NCI-H82 treated with DMSO at 0.1 percent for 48 hours (cell line): ENCODE data around the gene ISCA1.
"Not testable (repeated sequence)": the region's sequence is repeated elsewhere in the genome, so short reads cannot be mapped to it uniquely, and the experiment has no call there.

Experiments used
- DNase-seq: peaks from one replicate; lab custom pipeline; 2025; ENCODE audit not compliant: unreplicated experiment; lab: John Stamatoyannopoulos, UW

ISCA1 gene

GRCh38 chr9:86282077-86282978 is at the start of gene ISCA1:
Gene ISCA1 (minus strand): TSS chr9:86282538. CDS start chr9:86282458, 80 bp downstream.
- DNase-seq, result peak; percentile 77

GRCh38 chr9:86330186-86330585 is 47.8 kb upstream of the ISCA1 start:
- no peak for DNase-seq

GRCh38 chr9:86329649-86330048 is 47.3 kb upstream of the ISCA1 start:
- no peak for DNase-seq

- no peak for DNase-seq
Measured at GRCh38 chr9:86328156-86328555, 45.8 kb upstream of the ISCA1 start.

GRCh38 chr9:86326536-86326935 is 44.2 kb upstream of the ISCA1 start:
- no peak for DNase-seq

- DNase-seq, result no peak
Measured at GRCh38 chr9:86324901-86325300, 42.6 kb upstream of the ISCA1 start.

- DNase-seq, result no peak
Measured at GRCh38 chr9:86324308-86324707, 42.0 kb upstream of the ISCA1 start.

GRCh38 chr9:86322973-86323644 is 40.8 kb upstream of the ISCA1 start:
- no peak for DNase-seq

GRCh38 chr9:86321373-86321772 is 39.0 kb upstream of the ISCA1 start:
- no peak for DNase-seq

GRCh38 chr9:86318187-86318586 is 35.8 kb upstream of the ISCA1 start:
- DNase-seq, result no peak

GRCh38 chr9:86315078-86315477 is 32.7 kb upstream of the ISCA1 start:
- DNase-seq, result no peak

GRCh38 chr9:86312959-86313358 is 30.6 kb upstream of the ISCA1 start:
- not testable (repeated sequence) for DNase-seq

GRCh38 chr9:86308687-86309086 is 26.3 kb upstream of the ISCA1 start:
- no peak for DNase-seq

- DNase-seq, result no peak
Measured at GRCh38 chr9:86304236-86304730, 21.9 kb upstream of the ISCA1 start.

- DNase-seq, result no peak
Measured at GRCh38 chr9:86303316-86303975, 21.1 kb upstream of the ISCA1 start.

- DNase-seq, result no peak
Measured at GRCh38 chr9:86301686-86302085, 19.3 kb upstream of the ISCA1 start.

GRCh38 chr9:86300701-86301100 is 18.4 kb upstream of the ISCA1 start:
- DNase-seq, result no peak

GRCh38 chr9:86298873-86299272 is 16.5 kb upstream of the ISCA1 start:
- DNase-seq, result no peak

GRCh38 chr9:86290341-86290740 is 8.0 kb upstream of the ISCA1 start:
- DNase-seq, result not testable (repeated sequence)

- no peak for DNase-seq
Measured at GRCh38 chr9:86288499-86289198, 6.3 kb upstream of the ISCA1 start.

GRCh38 chr9:86287013-86287412 is 4.7 kb upstream of the ISCA1 start:
- DNase-seq, result peak; percentile 12
